GM19468 (cell line): ENCODE measurements around the gene TUBA4B.
"Not testable (repeated sequence)": the region's sequence is repeated elsewhere in the genome, so short reads cannot be mapped to it uniquely, and the experiment has no call there.

ENCODE experiments used
- ATAC-seq: cut with Tn5 transposase; IDR thresholded peaks from one replicate; pipeline ENCODE4 v1.9.1; 2021; ENCODE audit warnings: mild to moderate bottlenecking, moderate library complexity, moderate number of reproducible peaks; ENCODE audit not compliant: unreplicated experiment; ENCODE audit errors: extremely low read depth

TUBA4B gene

GRCh38 chr2:219308142-219309101 is 55.4 kb downstream of the TUBA4B start:
- ATAC-seq: no peak

- no peak for ATAC-seq
Observed at GRCh38 chr2:219309278-219309677, 56.2 kb downstream of the TUBA4B start, which contains the start of gene PTPRN. TSS of gene PTPRN (minus strand) at chr2:219309401. CDS start at chr2:219309332, 69 bp downstream.

DNA sequence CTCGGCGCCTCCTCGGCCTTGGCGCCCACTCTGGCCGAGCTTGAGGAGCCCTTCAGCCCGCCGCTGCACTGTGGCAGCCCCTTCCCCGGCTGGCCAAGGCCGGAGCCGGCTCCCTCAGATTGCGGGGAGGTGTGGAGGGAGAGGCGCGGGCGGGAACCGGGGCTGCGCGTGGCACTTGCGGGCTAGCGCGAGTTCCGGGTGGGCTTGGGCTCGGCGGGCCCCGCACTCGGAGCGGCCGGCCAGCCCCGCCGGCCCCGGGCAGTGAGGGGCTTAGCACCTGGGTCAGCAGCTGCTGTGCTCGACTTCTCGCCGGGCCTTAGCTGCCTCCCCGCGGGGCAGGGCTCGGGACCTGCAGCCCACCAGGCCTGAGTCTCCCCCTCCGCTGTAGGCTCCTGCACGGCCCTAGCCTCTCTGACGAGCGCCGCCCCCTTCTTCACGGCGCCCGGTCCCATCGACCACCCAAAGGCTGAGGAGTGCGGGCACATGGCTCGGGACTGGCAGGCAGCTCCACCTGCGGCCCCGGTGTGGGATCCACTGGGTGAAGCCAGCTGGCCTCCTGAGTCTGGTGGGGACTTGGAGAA is 59.7 kb downstream of the TUBA4B start:
- ATAC-seq: not testable (repeated sequence)

GRCh38 chr2:219314804-219315468 is 61.9 kb downstream of the TUBA4B start:
- ATAC-seq: no peak
